ENCODE measurements around the gene NSD1. TPM values are rescaled to one million over a fixed set of nuclear protein-coding genes. Genes with fewer than 3 reads are reported as not detected.

Gene NSD1
- total and polyA plus RNA-seq, 2 of the 4 experiments (the other 2 are of a cell fraction): 7.7 to 31.0 TPM

GRCh38 chr5:177296581-177296980, 163.0 kb downstream of the NSD1 start:
- DNase-seq (no peak), ATAC-seq (ENCODE audit: low read depth) (no peak)
- WGBS, 2 experiments (ENCODE audit: extremely low coverage in 2 of 2, insufficient read length in 1 of 2): 67% methylated on average over 1 of the region's 4 CpGs; no CpG with 5 or more reads in 1 of the 2 experiments
- Histone ChIP-seq H3K79me1 (ENCODE audit: low read depth in 1 of 2, low read length in 2 of 2) (peaks cover 5 to 26% of the 10 kb centered on the region in 2 experiments), H2AK9ac (replicated peaks; ENCODE audit: low read depth, low read length, poor library complexity) (no peak overlapping the region), H2BK20ac (ENCODE audit: low read depth, low read length) (no peak overlapping the region), H3K27ac (ENCODE audit: insufficient read depth, low read length) (no peak overlapping the region), H4K20me1 (ENCODE audit: insufficient read depth, low read length) (no peaks in the 10 kb centered on the region), H2AFZ (replicated peaks; ENCODE audit: low read length, poor library complexity) (no peak overlapping the region), H3K18ac (ENCODE audit: low read depth, low read length) (no peak overlapping the region), H2BK5ac (ENCODE audit: low read depth, low read length, poor library complexity, severe bottlenecking) (no peak overlapping the region), H3K27me3 (ENCODE audit: control insufficient read depth, insufficient read depth, low read length) (no peaks in the 10 kb centered on the region), H2BK15ac (ENCODE audit: low read depth, low read length) (no peak overlapping the region), H3K4me3 (ENCODE audit: insufficient read depth, low read depth, low read length) (no peak overlapping the region), H3K4me2 (ENCODE audit: low read depth, low read length) (no peak overlapping the region), H3K4ac (ENCODE audit: low read depth, low read length) (no peak overlapping the region), H3K14ac (replicated peaks; ENCODE audit: low read depth, low read length) (no peak overlapping the region), H4K8ac (ENCODE audit: low read depth in 2 of 2, low read length in 2 of 2) (no peak overlapping the region), H3K4me1 (ENCODE audit: control insufficient read depth, insufficient read depth, low read length) (peaks cover 5% of the 10 kb centered on the region; the same call in 1 of the 2 replicates), H2AK5ac (ENCODE audit: low read depth, low read length) (no peak overlapping the region), H3K9me3 (ENCODE audit: control insufficient read depth, insufficient read depth, low read length) (no peaks in the 10 kb centered on the region), H3K9me1 (ENCODE audit: insufficient read depth, low read length) (0 out of 2 replicates have a peak, but pooled peaks cover under 1% of the 10 kb centered on the region), H4K5ac (ENCODE audit: low read depth, low read length) (no peak overlapping the region), H3K56ac (ENCODE audit: extremely low read depth, insufficient read depth, low read length) (no peak overlapping the region), H3K9ac (ENCODE audit: low read depth, low read length) (no peak overlapping the region), H2BK120ac (ENCODE audit: low read depth, low read length) (no peak overlapping the region), H3K36me3 (ENCODE audit: control insufficient read depth, insufficient read depth, low read length) (peaks cover 50% of the 10 kb centered on the region), H3K23ac (ENCODE audit: low read depth, low read length) (no peak overlapping the region), H4K91ac (ENCODE audit: insufficient read depth, low read depth, low read length) (no peak overlapping the region)
- TF ChIP-seq ELK1 (IDR thresholded peaks at IDR 0.05; ENCODE audit: borderline replicate concordance, low read depth, low read length) (no peak), RFX5 (IDR thresholded peaks at IDR 0.05; ENCODE audit: low read depth, low read length) (no peak), FOS (IDR thresholded peaks at IDR 0.05; ENCODE audit: low read depth, low read length) (no peak)
- ChIA-PET POLR2A (ENCODE audit: unreplicated experiment) (no interaction called here), CTCF (interaction anchor here (1.4 to 2.6 kb wide), 2 partner anchors 12 to 13 kb away, joined by 3 to 8 read pairs; no protein-coding TSS in a partner anchor)
- intact Hi-C loops (cut with micrococcal nuclease): no loop called here
- in situ Hi-C loops (cut with MboI; ENCODE audit: low sequenced_read_pairs): no loop called here
- dilution Hi-C loops (cut with HindIII; ENCODE audit: low sequenced_read_pairs, unreplicated experiment): no loop called here
- no TSS peak for BruUV-seq (replicated peaks)

Data from IMR-90 (cell line).